GM19099 (cell line): ENCODE measurements around the gene SLC25A12.

ENCODE experiments used
- POLR2A ChIP-seq: IDR thresholded peaks from 3 replicates; pipeline ENCODE4 v1.6.1; 2011; ENCODE audit warnings: low read depth; ENCODE audit not compliant: insufficient read length; ENCODE audit errors: extremely low read depth

SLC25A12 gene, protein sequence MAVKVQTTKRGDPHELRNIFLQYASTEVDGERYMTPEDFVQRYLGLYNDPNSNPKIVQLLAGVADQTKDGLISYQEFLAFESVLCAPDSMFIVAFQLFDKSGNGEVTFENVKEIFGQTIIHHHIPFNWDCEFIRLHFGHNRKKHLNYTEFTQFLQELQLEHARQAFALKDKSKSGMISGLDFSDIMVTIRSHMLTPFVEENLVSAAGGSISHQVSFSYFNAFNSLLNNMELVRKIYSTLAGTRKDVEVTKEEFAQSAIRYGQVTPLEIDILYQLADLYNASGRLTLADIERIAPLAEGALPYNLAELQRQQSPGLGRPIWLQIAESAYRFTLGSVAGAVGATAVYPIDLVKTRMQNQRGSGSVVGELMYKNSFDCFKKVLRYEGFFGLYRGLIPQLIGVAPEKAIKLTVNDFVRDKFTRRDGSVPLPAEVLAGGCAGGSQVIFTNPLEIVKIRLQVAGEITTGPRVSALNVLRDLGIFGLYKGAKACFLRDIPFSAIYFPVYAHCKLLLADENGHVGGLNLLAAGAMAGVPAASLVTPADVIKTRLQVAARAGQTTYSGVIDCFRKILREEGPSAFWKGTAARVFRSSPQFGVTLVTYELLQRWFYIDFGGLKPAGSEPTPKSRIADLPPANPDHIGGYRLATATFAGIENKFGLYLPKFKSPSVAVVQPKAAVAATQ

DNA sequence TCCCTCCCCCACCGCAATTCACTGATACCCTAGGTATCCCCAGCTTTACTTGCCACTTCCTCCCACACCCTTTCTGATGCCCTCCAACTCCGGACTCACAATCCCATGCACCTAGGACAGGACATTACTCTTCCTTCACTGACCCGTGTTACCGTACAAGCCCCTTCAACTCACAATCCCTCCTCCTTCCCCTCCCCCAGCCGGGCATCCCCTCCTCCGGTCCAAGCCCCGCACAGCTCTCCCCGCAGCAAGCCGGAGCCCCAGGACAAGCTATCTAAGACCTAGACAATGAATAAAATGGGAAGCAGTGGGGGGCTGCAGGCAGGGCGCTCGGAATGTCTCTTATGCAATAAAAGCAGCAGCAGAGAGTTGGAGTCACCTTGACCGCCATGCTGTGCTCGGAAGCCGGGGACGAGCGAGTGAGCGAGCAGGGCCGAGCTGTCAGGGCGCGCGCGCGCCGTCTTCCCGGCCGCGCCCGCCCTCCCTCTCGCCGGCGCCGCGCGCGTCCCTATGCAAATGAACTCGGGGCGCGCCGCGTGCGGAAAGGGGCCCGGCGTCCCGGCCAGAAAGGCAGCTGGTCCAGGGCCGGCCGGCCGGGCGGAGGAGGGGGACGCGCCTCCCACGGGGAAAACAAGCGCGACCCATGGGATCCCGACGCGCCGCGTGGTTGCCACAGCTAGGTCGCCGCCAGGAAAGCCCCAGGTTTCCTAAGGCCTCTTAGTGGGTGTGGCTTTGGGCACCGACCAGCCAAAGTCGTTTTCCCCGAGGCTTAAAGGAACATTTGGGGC, at the start of gene SLC25A12:
SLC25A12 (minus strand) TSS at position 421 of the 788 bp plus-strand sequence; CDS start at position 391, 30 bp downstream.
- TF ChIP-seq POLR2A = peak; percentile 88

DNA sequence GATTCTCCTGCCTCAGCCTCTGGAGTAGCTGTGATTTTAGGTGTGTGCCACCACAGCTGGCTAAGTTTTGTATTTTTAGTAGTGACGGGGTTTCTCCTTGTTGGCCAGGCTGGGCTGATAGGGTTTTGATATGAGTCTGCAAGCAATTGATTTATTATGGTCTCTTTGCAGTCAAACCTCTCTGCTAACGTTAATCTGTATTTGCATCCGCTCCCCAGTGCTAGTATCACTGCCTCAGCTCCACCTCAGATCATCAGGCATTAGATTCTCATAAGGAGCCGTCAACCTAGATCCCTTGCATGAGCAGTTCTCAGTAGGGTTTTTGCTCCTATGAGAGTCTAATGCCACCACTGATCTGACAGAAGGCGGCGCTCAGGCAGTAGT, 47.3 kb upstream of the SLC25A12 start:
- TF ChIP-seq POLR2A = no peak

DNA sequence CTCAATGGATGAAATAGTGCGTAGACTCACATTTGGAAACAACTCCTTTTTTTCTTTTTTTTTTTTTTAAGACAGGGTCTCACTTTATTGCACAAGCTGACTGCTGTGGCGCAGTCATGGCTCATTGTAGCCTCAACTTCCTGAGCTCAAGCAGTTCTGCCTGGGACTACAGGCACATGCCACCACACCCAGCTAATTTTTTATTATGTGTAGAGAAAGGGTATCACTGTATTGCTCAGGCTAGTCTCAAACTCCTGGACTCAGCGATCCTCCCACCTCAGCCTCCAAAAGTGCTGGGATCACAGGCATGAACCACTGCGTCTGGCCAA, 45.7 kb upstream of the SLC25A12 start:
- TF ChIP-seq POLR2A = no peak

DNA sequence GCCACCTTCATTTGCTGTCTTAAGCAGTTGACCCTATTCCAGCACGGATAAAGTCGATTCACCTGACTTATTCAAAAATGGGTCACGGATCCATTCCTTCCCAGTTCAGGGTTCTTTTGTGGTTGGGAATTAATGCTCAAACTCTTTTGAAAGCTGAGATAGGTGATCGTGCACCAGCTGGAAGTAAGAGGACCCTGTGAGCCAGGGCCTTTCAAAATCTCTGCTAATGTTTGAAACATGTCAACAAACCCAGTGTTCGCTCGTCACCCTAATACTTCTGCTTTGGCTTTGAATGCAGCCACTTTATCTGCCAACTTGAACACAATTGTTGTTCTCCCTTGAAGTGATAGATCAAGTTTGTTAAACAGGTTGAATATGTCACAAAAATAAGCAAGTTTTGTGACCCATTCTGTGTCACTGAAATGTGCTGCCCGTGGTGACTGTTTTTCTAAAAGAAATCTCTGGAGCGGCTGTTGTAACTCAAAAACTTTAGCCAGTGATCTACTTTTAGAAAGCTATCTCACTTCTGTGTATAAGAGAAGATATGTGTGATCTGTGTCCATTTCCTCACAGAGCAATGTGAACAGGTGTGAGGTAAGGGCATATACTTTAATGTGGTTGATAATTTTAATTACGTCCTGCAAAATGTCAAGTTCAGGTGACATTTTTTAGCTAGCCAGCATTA, 45.2 kb upstream of the SLC25A12 start:
- TF ChIP-seq POLR2A = no peak

DNA sequence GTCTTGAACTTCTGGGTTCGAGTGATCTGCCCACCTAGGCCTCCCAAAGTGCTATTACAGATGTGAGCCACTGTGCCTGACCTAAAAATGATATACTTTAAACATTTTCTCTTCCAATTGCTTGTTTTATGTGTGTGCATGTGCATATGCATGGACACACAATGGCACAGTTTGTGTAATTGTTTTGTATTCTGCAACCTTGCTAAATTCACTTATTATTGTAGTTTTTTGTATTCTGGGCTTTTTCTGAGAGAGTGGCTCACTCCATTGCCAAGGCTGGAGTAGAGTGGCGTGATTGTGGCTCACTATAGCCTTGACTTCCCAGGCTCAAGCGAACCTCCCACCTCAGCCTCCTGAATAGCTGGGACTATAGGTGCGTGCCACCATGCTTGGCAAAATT, 36.3 kb upstream of the SLC25A12 start:
- TF ChIP-seq POLR2A = no peak

DNA sequence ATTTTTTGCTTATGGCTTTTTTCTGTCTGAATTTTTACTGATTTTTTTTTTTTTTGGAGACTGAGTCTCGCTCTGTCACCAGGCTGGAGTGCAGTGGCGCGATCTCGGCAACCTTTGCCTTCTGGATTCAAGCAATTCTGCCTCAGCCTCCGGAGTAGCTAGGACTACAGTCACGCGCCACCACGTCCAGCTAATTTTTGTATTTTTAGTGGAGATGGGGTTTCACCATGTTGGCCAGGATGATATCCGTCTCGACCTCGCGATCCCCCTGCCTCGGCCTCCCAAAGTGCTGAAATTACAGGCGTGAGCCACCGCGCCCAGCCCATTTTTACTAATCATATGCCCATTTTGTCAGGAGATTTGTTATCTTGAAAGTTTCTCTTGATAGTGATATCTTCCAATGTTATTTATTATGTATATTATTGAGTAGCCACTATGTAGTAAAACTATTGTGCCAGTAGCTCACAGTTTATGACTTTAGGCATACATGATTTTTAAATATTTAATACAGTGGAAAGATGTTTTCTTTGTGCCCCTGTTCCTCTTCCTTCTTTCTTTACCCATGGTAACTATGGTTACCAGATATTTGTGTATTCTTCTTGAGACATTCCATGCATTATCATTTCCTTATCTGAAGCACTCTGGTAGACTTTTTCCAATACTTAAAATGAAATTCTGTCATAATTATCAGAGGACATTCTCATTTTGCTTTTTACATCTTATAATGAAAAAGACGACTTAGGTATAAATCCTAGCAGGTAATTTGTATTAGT, 30.3 kb upstream of the SLC25A12 start:
- TF ChIP-seq POLR2A = no peak

DNA sequence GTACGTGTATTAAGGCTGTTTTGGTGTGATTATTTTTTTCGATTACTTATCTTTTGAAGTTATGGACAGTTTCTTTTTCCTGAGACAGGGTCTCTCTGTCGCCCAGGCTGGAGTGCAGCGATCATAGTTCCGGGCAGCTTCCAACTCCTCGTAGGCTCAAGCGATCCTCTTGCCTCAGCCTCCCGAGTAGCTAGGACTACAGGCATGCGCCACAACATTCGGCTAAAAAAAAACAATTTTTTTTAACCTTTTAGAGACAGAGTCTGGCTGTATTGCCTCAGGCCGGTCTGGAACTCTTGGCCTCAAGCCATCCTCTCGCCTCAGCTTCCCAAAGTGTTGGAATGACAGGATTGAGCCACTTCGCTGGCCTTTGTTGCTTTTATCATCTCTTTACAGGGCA, 29.2 kb upstream of the SLC25A12 start:
- TF ChIP-seq POLR2A = no peak

DNA sequence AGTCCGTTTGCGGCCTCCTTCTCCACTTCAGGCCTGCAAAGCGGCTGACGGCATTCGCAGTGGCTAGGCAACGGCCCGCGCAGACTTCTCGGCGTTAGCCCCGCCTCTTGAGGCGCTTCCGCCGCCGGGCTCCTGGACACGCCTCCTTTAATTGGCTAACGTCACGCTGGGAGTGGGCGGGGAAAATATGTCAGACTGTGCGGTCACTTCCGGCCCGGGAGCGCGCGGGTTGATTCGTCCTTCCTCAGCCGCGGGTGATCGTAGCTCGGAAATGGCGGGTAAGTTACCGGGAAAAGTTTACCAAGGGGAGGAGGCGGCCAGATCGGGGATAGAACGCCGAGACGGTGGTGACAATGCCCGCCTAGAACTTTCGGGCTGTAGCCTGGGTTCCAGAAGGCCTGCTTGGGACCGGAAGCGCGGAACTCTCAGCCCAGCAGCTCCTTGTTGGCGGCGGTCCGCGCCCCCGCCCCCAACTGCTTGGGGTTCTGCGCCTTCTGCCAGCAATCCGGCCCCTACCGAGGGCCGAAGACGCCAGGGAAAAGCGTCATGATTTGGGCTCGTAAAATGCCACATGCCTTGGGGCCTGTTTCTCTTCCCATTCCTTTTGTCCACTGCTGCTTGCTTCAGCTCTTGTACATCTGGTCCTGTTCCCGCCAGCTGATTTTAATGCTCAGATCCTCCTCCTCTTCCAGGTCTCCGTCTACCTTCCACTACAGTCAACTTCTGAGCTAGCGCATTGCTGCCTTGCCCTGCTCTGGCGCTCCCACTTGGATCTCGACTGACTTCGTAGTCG, 28.4 kb upstream of the SLC25A12 start, which contains the start of gene HAT1:
HAT1 (plus strand) TSS at position 232 of the 793 bp plus-strand sequence; CDS start at position 272, 40 bp downstream.
- peak; percentile 64 for TF ChIP-seq POLR2A

DNA sequence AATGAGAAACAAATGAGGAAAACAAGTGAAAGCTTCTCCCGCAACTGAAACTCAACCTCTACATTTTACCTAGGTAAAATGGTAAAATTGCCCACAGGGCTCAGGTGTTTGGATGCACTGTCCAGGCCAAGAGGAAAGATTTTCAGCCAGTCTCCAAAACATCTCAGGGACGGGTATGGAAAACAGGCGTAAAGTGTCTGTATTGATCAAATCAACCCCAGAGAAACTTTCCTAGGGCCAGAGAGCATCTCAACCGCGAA, 27.9 kb upstream of the SLC25A12 start:
- TF ChIP-seq POLR2A = no peak

DNA sequence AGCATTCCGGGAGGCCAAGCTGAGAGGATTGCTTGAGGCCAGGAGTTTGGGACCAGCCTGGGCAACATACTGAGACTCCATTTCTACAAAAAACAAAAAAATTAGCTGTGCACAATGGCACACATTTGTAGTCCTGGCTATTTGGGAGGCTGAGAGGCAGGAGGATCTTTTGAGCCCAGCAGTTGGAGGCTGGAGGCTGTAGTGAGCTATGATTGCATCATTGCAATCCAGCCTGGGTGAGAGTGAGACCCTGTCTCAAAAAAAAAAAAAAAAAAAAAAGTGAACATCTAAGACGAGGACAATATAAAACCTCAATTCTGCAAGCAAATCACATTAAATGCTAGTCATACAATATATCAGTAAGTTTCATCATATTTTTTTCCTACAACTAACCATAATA, 25.4 kb upstream of the SLC25A12 start:
- TF ChIP-seq POLR2A = no peak

DNA sequence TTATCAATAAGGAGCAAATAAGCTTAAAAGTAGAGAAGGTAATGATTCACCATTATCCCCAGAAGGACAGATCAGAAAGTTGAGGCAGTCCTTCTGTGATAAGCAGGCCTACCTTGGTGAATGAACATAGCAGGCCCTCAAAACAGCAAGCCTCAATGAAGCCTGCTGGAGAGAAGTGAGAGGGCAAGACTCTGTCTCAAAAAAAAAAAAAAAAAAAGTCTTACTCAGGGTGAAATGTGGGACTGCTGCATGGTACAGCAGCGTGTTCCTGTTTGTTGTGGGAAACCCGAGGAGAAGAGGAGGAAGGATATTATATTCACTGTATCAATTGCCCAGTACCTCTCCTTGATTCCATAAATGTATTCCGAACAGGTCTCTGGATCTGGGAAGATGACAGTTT, 19.5 kb upstream of the SLC25A12 start:
- no peak for TF ChIP-seq POLR2A

DNA sequence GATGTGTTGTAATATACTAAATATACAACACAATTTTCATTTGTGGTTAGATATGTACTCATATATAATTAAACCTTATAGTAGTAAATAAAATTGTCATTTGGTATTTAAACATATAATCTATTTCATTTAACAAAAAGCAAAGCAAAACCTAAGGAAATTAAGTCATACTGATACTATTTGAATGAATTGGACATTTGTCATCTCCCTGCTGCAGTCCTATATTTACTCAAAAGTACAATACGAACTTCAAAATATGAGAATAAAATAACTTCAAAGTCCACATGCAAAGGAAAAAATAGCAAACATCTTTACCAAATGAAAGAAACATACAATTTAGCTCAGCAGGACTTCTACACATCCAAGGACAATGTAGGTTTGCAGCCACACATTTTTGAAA, 16.4 kb upstream of the SLC25A12 start:
- TF ChIP-seq POLR2A = no peak

DNA sequence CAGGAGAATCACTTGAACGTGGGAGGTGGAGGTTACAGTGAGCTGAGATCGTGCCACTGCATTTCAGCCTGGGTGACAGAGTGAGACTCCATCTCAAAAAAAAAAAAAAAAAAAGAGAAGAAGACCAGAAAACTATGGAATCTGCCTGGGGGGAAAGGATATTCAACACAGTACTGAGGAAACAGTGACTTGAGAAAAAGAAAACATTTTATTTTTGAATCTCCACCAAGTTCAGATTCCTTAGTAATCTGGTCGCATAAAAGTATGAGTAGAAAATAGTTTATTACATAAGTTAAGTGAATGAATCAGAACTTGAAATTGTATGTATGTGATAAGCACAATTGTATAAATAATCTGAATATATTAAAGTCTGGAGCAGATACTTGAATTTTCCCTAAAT, 15.2 kb upstream of the SLC25A12 start:
- TF ChIP-seq POLR2A = no peak

DNA sequence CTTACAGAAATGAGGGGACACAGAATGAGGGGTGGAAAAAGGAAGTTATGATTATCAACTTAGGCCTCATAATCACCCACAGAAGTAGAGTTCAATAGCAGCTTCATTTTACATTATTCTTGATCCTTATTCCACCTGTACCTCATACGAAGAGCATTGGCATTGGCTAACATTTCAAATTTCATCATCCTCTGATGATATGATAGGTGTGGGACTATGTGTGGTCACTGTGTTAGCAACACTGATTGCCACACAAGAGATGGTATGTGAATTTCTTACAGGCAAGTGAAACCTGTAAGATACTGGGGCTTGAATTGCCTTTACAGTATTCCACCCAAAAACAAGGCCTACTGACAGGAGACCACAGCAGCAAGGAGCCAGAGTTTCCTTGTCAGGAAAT, 14.2 kb upstream of the SLC25A12 start:
- no peak for TF ChIP-seq POLR2A

DNA sequence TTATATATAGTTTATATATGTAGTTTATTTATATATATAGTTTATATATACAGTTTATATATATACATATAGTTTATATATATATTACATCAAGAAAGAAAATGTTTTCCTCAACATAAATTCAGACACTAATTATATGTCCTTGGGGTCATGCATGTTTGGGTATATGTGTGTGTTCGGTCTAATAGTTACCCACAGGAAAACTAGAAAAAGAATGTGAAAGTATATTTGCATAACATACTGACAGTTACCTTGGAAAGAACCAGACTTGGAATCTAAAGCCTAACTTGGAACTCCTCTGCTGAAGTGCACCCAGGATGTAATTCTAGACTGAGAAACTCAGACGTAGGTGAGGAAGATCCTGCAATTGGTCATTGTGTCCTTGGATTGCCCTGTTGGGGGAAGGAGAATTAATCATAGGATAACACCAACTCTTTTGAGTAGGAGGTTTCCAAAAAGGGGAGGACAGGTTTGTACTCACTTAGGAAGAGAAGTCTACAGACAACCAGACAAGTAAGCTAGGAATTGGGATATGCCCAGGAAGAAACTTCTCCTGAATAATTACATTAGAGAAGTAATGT, 8.9 kb upstream of the SLC25A12 start:
- no peak for TF ChIP-seq POLR2A
